ENCODE results near the gene CHCHD3.
"Not testable (repeated sequence)": the region's sequence is repeated elsewhere in the genome, so short reads cannot be mapped to it uniquely, and the experiment has no call there.

The CHCHD3 gene

GRCh38 chr7:133044722-133045473 lies 37.0 kb downstream of the CHCHD3 start:
- DNase-seq (ENCODE audit: low spot score) = peak; percentile 55

DNA sequence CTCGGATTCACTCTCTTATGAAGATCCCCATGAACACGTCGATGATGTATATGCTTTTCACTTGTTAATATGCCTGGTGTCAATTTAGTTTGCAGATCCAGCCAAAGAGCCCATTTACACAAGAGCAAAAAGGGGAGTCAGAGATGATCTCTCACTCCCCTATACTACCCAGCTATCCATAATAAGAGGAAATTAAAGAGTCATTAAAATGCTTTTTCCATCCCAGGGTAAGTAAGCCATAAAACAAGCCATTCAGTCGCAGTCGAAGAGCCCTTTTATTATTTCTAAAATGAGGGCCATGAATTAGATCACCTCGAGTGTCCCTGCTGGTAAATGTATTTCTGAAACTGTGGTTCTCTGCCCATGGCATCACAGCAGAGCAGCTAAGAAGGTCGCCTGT lies 41.2 kb downstream of the CHCHD3 start:
- no peak for DNase-seq (ENCODE audit: low spot score)

- DNase-seq (ENCODE audit: low spot score) = no peak
Measured at GRCh38 chr7:133040178-133040577, 41.7 kb downstream of the CHCHD3 start.

GRCh38 chr7:133039614-133040013 lies 42.3 kb downstream of the CHCHD3 start:
- DNase-seq (ENCODE audit: low spot score) = no peak

GRCh38 chr7:133036289-133036688 lies 45.6 kb downstream of the CHCHD3 start:
- DNase-seq (ENCODE audit: low spot score) = no peak

DNA sequence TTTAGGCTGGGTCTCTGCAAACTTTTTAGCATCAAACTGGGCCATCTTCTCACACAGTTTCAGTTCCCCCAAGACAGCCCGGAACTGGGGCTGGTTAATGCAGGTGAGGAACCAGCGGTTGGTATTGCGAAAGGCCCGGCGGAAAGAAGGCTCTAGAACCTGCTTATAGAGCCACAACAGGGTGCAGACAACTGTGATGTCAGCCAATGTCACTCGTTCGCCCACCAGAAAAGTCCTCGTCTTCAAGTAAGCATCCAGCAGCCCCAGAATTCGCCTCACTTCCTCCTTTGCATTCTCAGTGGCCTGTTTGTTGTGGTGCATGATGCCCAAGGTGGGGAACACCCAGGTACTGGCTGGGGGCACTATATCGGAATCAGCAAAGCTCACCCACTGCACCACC lies 46.6 kb downstream of the CHCHD3 start:
- not testable (repeated sequence) for DNase-seq (ENCODE audit: low spot score)

- no peak for DNase-seq (ENCODE audit: low spot score)
Measured at GRCh38 chr7:133030346-133030745, 51.5 kb downstream of the CHCHD3 start.

DNA sequence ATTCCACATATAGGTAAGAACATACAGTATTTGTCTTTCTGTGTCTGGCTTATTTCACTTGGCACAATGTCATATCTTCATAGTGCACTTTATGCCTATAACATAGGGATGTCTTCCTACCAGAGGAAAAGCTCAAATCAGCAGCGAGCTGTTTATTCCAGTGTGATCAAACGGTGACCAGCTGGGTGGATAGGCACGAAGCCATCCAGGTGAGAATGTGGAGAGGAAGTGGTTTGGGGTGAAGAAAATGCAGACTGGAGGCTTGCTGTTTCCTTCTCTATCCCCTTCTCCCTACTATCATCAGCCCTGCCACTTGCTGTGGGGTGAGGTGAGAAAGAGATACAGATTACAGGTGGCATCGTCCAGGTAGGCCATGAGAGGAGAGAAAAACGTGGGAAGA lies 52.4 kb downstream of the CHCHD3 start:
- DNase-seq (ENCODE audit: low spot score) = no peak

DNA sequence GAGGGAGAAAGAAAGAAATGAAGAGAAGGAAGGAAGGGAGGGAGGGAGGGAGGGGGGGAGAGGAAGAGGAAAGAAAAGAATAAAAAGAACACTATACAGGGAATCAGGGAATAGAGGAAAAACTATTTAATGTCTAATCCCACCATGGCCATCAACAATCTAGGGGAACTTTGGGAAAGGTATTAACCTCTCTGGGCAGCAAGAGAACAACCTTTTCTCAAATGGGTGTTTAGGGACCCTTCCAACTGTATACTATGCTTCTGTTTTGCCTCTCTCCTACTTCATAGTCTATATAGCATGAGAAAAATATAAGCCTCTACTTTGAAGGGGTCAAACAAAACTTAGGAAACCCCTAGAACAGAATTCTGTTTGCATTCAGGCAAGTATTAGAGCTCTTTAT lies 54.5 kb downstream of the CHCHD3 start:
- no peak for DNase-seq (ENCODE audit: low spot score)

- DNase-seq (ENCODE audit: low spot score) = no peak
Measured at GRCh38 chr7:133026210-133026859, 55.6 kb downstream of the CHCHD3 start.

DNA sequence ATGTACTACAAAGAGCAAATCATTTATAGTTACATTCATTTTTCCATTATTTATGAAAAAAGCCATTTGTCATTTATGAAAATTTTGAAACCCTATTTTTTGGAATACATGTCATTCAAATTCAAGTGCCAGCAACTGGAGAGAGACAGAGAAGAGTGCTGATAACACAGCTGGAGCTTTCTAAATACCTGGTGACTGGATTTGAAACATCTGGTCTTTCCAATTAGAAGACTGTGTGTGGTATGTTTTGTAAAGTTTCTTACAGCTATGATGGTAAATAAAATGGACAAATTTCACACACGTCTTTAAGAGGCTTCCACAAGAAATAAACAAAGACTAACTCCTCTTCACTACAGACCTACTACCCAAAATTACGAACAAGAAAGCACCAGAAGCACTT lies 56.8 kb downstream of the CHCHD3 start:
- no peak for DNase-seq (ENCODE audit: low spot score)

DNA sequence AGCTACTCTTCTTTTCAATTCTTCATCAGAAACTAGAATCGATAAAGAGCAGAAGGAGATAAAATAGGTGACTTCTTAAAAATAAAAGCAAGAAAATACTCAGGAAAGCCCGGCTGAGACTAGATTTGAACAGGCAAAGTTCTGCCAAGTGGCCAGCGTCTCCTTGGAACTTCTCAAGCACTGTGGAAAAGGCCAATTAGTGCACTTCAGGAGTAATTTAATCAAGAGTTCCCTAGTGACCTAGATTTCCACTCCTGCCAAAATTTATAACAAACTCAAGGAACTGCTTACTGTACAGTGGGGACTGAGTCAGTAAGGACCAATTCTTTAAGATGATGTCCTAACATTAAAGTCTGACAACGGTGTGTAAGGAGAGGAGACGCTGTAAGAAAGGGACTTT lies 57.3 kb downstream of the CHCHD3 start:
- no peak for DNase-seq (ENCODE audit: low spot score)

GRCh38 chr7:133023370-133024071 lies 58.4 kb downstream of the CHCHD3 start:
- no peak for DNase-seq (ENCODE audit: low spot score)

GRCh38 chr7:133022661-133023060 lies 59.2 kb downstream of the CHCHD3 start:
- DNase-seq (ENCODE audit: low spot score) = no peak

DNA sequence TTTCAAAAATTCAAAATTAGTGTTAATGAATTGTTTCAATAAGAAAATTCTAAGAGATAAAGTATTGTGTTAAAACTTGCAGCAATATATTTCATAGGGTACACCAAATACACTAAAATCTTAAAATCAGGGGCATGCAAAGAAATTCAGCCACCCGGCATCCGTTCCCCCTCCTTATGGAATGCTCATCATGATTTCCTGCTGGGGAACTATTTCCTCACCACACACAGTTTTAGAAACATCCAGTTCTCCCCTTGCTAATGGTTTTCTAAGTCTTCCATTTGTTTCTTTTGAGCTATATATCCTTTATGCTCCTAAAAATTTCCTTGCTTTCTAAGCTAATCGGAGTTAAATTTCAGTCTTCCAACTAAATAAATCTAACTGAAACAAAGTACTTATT lies 60.7 kb downstream of the CHCHD3 start:
- DNase-seq (ENCODE audit: low spot score) = no peak

DNA sequence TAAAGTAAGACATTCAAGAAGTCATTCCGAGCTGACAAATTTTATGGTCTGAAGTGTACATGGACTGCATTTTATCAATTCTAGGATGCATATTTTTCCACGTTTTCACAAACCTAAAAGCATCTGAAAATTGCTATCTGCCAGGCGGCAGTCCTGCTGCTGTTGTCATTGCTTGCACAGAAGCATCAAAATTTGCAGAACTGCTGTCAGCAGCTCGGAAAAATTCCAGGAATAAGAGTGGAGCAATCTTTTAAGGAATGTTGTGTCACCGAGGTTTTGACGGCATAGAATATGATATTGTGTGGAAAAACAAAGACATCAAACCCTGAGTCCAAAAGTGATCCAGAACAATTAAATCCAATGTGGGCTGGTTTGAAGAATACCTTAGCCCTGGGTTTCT lies 61.4 kb downstream of the CHCHD3 start:
- no peak for DNase-seq (ENCODE audit: low spot score)

DNA sequence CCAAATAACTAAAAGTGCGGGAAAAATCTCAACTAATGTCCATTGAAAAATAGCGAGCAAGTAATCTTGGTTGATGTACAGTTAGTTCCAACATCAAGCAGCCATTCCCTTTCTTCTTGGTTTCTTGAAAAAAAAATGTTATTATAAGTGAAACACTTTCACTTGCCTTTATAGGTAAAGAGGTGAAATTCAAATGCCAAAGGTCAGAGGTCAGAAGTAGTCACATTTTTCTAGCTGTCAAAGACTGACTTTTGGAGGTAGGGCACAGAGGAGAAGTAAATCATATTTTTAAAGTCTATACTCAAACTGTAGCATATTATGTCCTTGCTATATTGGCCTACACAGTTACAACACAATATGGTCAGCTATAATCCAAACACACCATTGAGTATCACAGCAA lies 62.3 kb downstream of the CHCHD3 start:
- no peak for DNase-seq (ENCODE audit: low spot score)

DNA sequence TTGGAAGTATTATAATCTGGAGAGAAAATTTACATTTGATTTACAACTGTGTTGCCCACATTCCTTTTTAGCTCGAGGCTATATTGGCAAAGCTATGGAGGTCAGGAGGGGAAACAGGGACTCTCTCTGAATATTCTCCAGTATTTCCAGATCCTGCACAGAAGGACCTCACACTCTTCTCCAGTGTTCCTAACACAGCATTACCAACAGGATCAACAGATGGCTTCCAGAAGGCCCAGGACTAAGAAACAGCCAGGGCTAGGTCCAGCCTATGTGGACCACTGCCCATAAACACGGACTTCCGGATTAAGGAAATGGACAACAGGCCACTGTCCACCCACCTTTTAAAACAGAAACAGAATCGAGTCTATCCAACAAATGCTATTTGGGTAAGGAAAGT lies 65.3 kb downstream of the CHCHD3 start:
- no peak for DNase-seq (ENCODE audit: low spot score)

DNA sequence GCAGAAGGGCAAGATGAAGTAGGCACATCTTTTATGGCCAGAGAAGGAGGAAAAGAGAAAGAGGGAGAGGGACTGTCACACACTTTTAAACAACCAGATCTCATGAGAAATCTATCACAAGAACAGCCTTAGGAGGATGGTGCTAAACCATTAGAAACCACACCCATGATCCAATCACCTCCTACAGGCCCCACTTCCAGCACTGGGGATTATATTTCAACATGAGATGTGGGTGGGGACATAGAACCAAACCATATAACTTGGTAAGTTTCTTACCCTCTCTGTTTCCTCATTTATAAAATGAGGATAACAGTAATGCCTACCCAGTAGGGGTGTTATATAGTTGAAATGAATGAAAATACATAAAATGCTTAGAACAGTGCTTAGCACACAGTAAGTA lies 66.0 kb downstream of the CHCHD3 start:
- no peak for DNase-seq (ENCODE audit: low spot score)

DNA sequence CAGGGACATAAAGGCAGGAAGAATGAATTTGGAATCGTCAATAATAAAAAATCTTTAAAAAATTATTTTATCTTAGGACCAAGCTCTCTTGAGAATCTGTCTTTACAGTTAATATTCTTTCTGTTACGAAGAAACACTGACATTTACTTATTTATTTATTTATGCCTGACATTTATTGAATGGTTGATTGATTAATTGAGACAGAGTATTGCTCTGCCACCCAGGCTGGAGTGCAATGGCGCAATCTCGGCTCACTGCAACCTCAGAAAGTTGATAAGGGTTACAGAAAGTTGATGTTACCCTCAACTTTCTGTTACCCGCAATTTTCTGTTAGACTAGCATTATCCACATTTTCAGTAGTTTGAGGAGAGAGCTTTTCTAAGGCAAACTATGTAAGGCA lies 70.1 kb downstream of the CHCHD3 start:
- DNase-seq (ENCODE audit: low spot score) = no peak

DNA sequence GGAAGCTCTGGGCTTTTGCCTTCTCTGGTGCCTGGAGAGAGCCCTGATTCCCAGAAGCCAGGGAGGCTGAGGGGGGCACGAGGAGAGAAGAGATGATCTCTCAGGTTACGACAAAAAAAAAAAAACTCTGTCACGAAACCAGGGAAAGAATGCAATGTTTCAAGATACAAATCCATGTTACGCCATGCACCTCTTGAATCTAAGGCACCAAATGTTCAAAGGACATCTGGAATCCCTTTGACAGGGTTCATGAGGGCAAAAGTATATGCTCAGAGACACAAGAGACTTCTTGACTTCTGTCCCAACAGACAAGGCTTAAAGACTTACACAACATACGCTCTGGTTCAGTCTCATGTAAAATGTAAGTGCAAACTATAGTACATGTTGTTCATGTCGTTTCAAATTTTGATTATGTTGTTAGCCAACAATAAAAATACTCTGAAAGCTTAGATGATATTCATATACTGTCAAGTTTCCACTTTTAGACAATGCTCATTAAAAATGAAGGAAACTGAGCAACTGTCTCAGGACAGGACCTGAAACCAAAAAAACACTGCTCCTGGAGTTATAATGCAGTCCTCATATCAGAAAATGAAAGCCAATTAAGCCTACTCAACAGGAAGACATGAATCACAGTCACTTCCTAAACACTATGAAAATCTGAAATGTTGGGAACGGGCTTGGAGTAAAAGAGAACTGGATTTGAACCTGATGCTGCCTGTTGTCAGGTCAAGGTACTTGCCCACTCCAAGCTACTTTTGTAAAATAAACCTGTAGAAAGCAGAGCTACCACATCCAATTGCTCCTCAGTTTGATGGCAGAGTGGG lies 72.3 kb downstream of the CHCHD3 start:
- no peak for DNase-seq (ENCODE audit: low spot score)

DNA sequence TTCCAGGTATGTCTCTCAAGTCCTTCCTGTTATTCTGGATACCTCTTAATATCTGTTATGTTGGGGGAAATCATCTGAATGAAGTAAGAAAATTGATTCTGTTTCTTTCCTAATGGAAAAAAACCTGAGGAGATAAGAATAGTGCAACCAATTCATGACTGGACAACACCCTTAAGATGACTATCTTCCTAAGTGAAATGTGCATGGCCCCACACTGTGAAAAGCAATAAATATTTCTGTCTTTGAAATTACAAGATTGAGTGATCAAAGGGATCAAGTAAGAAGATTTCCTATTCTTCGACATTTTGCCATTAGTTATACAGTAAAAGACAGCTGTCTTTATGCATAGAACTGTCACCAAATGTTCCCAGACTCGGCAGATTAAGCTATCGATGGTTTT lies 73.9 kb downstream of the CHCHD3 start:
- DNase-seq (ENCODE audit: low spot score) = no peak
